RWPE2 (cell line): ENCODE measurements around the gene PGA5.

Source experiments
- ATAC-seq: fragments of 200-7000 bp; cut with Tn5 transposase; 3 replicates; pipeline ENCODE4 v1.9.1; 2021; ENCODE audit warnings: low read depth
- DNase-seq: peaks from one replicate; pipeline ENCODE4 v3.0.0-alpha.2; 2020; ENCODE audit warnings: low spot score
- H3K27ac ChIP-seq: fragments of 450-650 bp; 2 replicates; pipeline ENCODE4 v1.5.1; 2017; ENCODE audit warnings: mild to moderate bottlenecking; ENCODE audit not compliant: poor library complexity, severe bottlenecking
- H3K27me3 ChIP-seq: fragments of 250-450 bp; sonication (Bioruptor Pico); 2 replicates; pipeline ENCODE4 v1.5.1; 2021; ENCODE audit warnings: mild to moderate bottlenecking, moderate library complexity; ENCODE audit not compliant: insufficient read depth, poor library complexity, severe bottlenecking
- H3K36me3 ChIP-seq: fragments of 250-450 bp; sonication (Bioruptor Pico); 2 replicates; pipeline ENCODE4 v1.5.1; 2020; ENCODE audit warnings: low read depth, mild to moderate bottlenecking, moderate library complexity
- H3K4me1 ChIP-seq: fragments of 250-450 bp; sonication (Bioruptor Pico); 2 replicates; pipeline ENCODE4 v1.5.1; 2021; ENCODE audit warnings: mild to moderate bottlenecking, moderate library complexity; ENCODE audit not compliant: insufficient read depth, poor library complexity, severe bottlenecking
- H3K4me3 ChIP-seq: fragments of 250-450 bp; sonication (Bioruptor Pico); 2 replicates; pipeline ENCODE4 v1.5.1; 2021; ENCODE audit warnings: mild to moderate bottlenecking, moderate library complexity; ENCODE audit not compliant: severe bottlenecking
- H3K9me3 ChIP-seq: fragments of 250-450 bp; sonication (Bioruptor Pico); 2 replicates; pipeline ENCODE4 v1.5.1; 2021; ENCODE audit warnings: mild to moderate bottlenecking, moderate library complexity; ENCODE audit not compliant: severe bottlenecking
- CTCF ChIP-seq: fragments of 450-650 bp; IDR thresholded peaks from one replicate; pipeline ENCODE4 v1.5.1; 2017; ENCODE audit warnings: mild to moderate bottlenecking, moderate library complexity; ENCODE audit not compliant: poor library complexity, severe bottlenecking

PGA5 gene

GRCh38 chr11:61295596-61295926 lies 54.6 kb downstream of the PGA5 start:
- Histone ChIP-seq H3K4me1 (peaks cover 15% of the 10 kb centered on the region), H3K4me3 (no peak overlapping the region), H3K27ac (no peak overlapping the region), H3K36me3 (peaks cover 8% of the 10 kb centered on the region), H3K9me3 (no peaks in the 10 kb centered on the region), H3K27me3 (peaks cover 11% of the 10 kb centered on the region)
- no peak for DNase-seq
- no peak for ATAC-seq
- no peak for TF ChIP-seq CTCF

- Histone ChIP-seq H3K36me3 (peaks cover 26% of the 10 kb centered on the region), H3K27me3 (peaks cover 11% of the 10 kb centered on the region), H3K4me3 (no peak overlapping the region), H3K4me1 (peaks cover 15% of the 10 kb centered on the region), H3K27ac (peak overlapping the region; percentile 50), H3K9me3 (no peaks in the 10 kb centered on the region)
- no peak for TF ChIP-seq CTCF
- ATAC-seq (peak; percentile 26), DNase-seq (no peak)
These were observed 56.4 kb downstream of the PGA5 start for GRCh38 chr11:61297341-61297740.

DNA sequence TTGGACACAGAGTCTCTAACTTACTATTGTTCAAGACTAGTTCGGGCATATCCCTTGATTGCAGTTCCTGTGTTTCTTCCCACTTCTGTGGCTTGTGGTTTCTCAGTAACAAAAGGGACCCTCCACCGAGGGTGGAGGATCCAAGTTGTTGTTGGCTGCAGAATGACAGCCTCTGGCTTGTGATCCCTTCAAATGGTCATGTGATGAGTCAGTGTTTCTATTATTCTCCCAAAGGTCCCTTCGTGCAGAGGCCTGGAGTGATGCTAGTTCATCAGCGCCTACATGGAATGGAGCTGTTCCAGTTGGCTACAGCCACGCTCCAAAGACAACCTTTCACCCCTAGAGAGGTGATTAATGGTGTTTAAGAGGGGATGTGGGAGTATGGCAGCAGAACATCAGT lies 56.8 kb downstream of the PGA5 start:
- Histone ChIP-seq H3K4me3 (no peak overlapping the region), H3K9me3 (no peaks in the 10 kb centered on the region), H3K27me3 (peaks cover 11% of the 10 kb centered on the region), H3K27ac (peak overlapping the region; percentile 50), H3K4me1 (peaks cover 15% of the 10 kb centered on the region), H3K36me3 (peaks cover 30% of the 10 kb centered on the region)
- DNase-seq, result no peak
- TF ChIP-seq CTCF, result no peak
- peak; percentile 76 for ATAC-seq

DNA sequence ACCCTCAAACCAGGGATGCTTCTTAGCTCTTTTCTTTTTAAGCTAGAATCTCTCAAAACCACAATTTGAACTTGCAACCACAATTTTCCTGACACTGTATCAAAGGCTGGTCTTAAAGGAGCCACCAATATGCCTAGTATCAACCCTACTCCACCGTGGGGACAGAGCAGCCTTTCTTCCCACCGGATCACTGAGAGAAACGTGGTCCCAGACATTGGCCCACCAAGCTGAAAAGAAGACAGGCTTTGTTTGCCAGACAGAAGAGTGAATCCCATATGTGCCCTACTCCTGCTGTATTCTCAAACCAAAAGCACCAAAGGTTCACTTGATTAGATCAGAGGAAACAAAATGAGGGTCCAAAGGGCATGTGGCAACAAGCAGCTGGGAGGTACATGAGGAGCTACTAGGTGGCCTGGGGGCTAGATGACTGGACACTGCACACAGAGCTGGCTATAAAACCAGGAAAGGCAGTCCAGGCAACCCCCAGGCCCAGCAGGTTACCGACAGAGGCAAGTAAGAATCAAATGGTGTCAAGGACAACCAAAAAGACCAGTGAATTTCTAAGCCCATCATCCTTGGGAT lies 57.8 kb downstream of the PGA5 start:
- Histone ChIP-seq H3K9me3 (no peaks in the 10 kb centered on the region), H3K36me3 (peaks cover 38% of the 10 kb centered on the region), H3K27ac (no peak overlapping the region), H3K27me3 (peaks cover 8% of the 10 kb centered on the region), H3K4me1 (peaks cover 15% of the 10 kb centered on the region), H3K4me3 (no peak overlapping the region)
- ATAC-seq (no peak), DNase-seq (no peak)
- no peak for TF ChIP-seq CTCF
